Spleen (tissue), 11 donors: ENCODE results near the gene CRK. TPM values are rescaled to one million over a fixed set of nuclear protein-coding genes. Genes with fewer than 3 reads are reported as not detected.
A peak's percentile ranks its signal among the peaks of the same experiment; 100 is the strongest.

ENCODE experiments used
- DNase-seq: peaks from one replicate; pipeline ENCODE4 v3.0.0-alpha.2; 2020
- H3K27ac ChIP-seq, 8 donors: fragments of 200-600 bp; sonication (generic) in 7 of 8; 1 replicate in 4 of 8; 2 replicates in 4 of 8; pipeline versions ENCODE4 v1.5.0 to v1.8.0; 2016 to 2021; ENCODE audit warnings: inconsistent platforms in 4 of 8, mild to moderate bottlenecking in 4 of 8, moderate library complexity in 1 of 8
- H3K27me3 ChIP-seq, 7 donors: fragments of 200-600 bp; sonication (generic) in 6 of 7; replicated peaks in 1 of 7; 1 replicate in 4 of 7; 2 replicates in 3 of 7; pipeline versions ENCODE4 v1.5.0 to v1.8.0; 2016 to 2021; ENCODE audit warnings: inconsistent platforms in 3 of 7, mild to moderate bottlenecking in 1 of 7
- H3K36me3 ChIP-seq, 6 donors: fragments of 200-600 bp; sonication (generic) in 5 of 6; 1 replicate in 4 of 6; 2 replicates in 2 of 6; pipeline versions ENCODE4 v1.5.0 to v1.8.0; 2016 to 2021; ENCODE audit warnings: inconsistent platforms in 2 of 6
- H3K4me1 ChIP-seq, 6 donors: fragments of 200-600 bp; sonication (generic) in 5 of 6; 1 replicate in 3 of 6; 2 replicates in 3 of 6; pipeline versions ENCODE4 v1.5.0 to v1.8.0; 2016 to 2021; ENCODE audit warnings: inconsistent platforms in 3 of 6
- H3K4me3 ChIP-seq, 8 donors: fragments of 200-600 bp; sonication (generic) in 7 of 8; 1 replicate in 4 of 8; 2 replicates in 4 of 8; pipeline versions ENCODE4 v1.5.0 to v1.8.0; 2016 to 2021; ENCODE audit warnings: inconsistent platforms in 4 of 8, mild to moderate bottlenecking in 4 of 8, moderate library complexity in 2 of 8
- H3K9me3 ChIP-seq, 8 donors: fragments of 200-600 bp; sonication (generic) in 7 of 8; 1 replicate in 4 of 8; 2 replicates in 4 of 8; pipeline versions ENCODE4 v1.5.0 to v1.8.0; 2016 to 2021; ENCODE audit warnings: inconsistent platforms in 4 of 8
- CTCF ChIP-seq, 11 experiments: fragments of 200-600 bp in 7 of 11; fragments of 450-650 bp in 4 of 11; sonication (generic) in 4 of 11; IDR thresholded peaks in 8 of 11; conservative IDR thresholded peaks in 3 of 11; 1 replicate in 7 of 11; 2 replicates in 4 of 11; pipeline versions ENCODE4 v1.4.0 to v1.8.0; 2016 to 2021; ENCODE audit warnings: antibody characterized with exemption in 11 of 11, inconsistent platforms in 4 of 11, mild to moderate bottlenecking in 1 of 11
- POLR2A ChIP-seq, 3 donors: fragments of 450-650 bp; IDR thresholded peaks; one replicate each; pipeline ENCODE4 v1.5.1; 2017; ENCODE audit warnings: antibody characterized with exemption in 3 of 3, mild to moderate bottlenecking in 1 of 3
- POLR2AphosphoS5 ChIP-seq, 3 donors: sonication (generic); formaldehyde crosslinking; IDR thresholded peaks; one replicate each; pipeline ENCODE4 v1.5.1; 2017; ENCODE audit warnings: antibody characterized with exemption in 3 of 3
- WGBS, 5 donors: extraction: QIAGEN DNeasy Blood & Tissue Kit in 3 of 5; methylation state at CpG; one replicate each; pipeline versions ENCODE4 v1.1.5 to v1.1.7; 2013 to 2018; 5-methylcytosine and 5-hydroxymethylcytosine counted together
- intact Hi-C: fragments of 100-400 bp; cut with DNase I; formaldehyde crosslinking; loops from one replicate; pipeline ENCODE4 v1.15.0; 2023; ENCODE audit warnings: low total_unique reads
- polyA plus RNA-seq, 3 donors: library from polyadenylated mRNA; stranded (reverse); fragments of 200-250 nt; gene quantifications; one replicate each; pipeline ENCODE4 v1.2.1, GENCODE V29; 2013
- total RNA-seq, 7 donors: library from RNA; depleted of rRNA in 3 of 7; stranded (reverse); fragments of >200 nt in 3 of 7; fragmentation: NEBNext Ultra II Directional in 4 of 7; extraction: Animal tissue kit (Norgen Biotek cat#: 25700) in 4 of 7; gene quantifications; one replicate each; pipeline versions ENCODE4 v1.1.0 to v1.2.1, GENCODE V29; 2016 to 2021
- donor health status: healthy with polysubstance abuse.
- donor health status: DM: no; HTN: no; CAD: no; lungs with moderate emphysema.
- donor health status: DM: no; HTN: no; CAD: no.
- donor health status: Bipolar disorder and iron deficiency.
- donor health status: healthy.
- donor health status: DM: no; HTN: no; CAD: no.
- donor health status: DM: yes; HTN: yes; CAD: no.

CRK gene
- total and polyA plus RNA-seq, 10 donors: 11.7 to 54.6 (median 43.4) TPM

GRCh38 chr17:1493291-1493980 is 37.4 kb upstream of the CRK start:
- Histone ChIP-seq H3K4me3 (no peak overlapping the region), H3K27ac (peak overlapping the region in 6 of 8 donors; percentile 32 to 96 (median 92)), H3K27me3 (peaks cover 0 to 17% (median 0%) of the 10 kb centered on the region in 7 donors), H3K4me1 (peaks cover 31 to 53% (median 44%) of the 10 kb centered on the region in 6 donors), H3K9me3 (no peaks in the 10 kb centered on the region), H3K36me3 (peaks cover 0 to 43% (median 32%) of the 10 kb centered on the region in 6 donors)
- intact Hi-C loops: no loop called here
- 35 to 44% (median 39%) methylated on average over 21 to 23 of the region's 23 CpGs for WGBS, 5 donors
- TF ChIP-seq CTCF (IDR thresholded peaks at IDR 0.05 in 8 of 11, conservative IDR thresholded peaks at IDR 0.05 in 3 of 11): no peak
- TF ChIP-seq POLR2AphosphoS5 (IDR thresholded peaks at IDR 0.05): peak; percentile 41 to 62 (median 43)
- no peak for DNase-seq

- peaks cover 0 to 34% (median 24%) of the 10 kb centered on the region in 6 donors for H3K36me3 ChIP-seq
- peaks cover 35 to 62% (median 53%) of the 10 kb centered on the region in 6 donors for H3K4me1 ChIP-seq
- H3K27me3 ChIP-seq: peaks cover 0 to 25% (median 0%) of the 10 kb centered on the region in 7 donors
- peak within 1 kb of the TSS; percentile 33 to 96 (median 80) for H3K27ac ChIP-seq
- DNase-seq: peak; percentile 84
- WGBS, 5 donors: 52 to 60% (median 56%) methylated on average over 24 to 35 of the region's 35 CpGs
- peak in 2 of 3 donors; percentile 4 to 53 for TF ChIP-seq POLR2AphosphoS5 (IDR thresholded peaks at IDR 0.05)
- no peak for TF ChIP-seq POLR2A (IDR thresholded peaks at IDR 0.05)
- no peak for TF ChIP-seq CTCF (IDR thresholded peaks at IDR 0.05 in 8 of 11, conservative IDR thresholded peaks at IDR 0.05 in 3 of 11)
- peak within 1 kb of the TSS; percentile 24 to 86 (median 52) for H3K4me3 ChIP-seq
- H3K9me3 ChIP-seq: no peaks in the 10 kb centered on the region
- intact Hi-C loops: no loop called here
Observed at GRCh38 chr17:1492249-1493206, 36.5 kb upstream of the CRK start, which contains the start of gene MYO1C. MYO1C (minus strand) TSS chr17:1492686; CDS start chr17:1492487, 199 bp downstream.

GRCh38 chr17:1491443-1492248 is 35.6 kb upstream of the CRK start:
- H3K4me1 ChIP-seq: peaks cover 44 to 71% (median 61%) of the 10 kb centered on the region in 6 donors
- peak overlapping the region; percentile 47 to 86 (median 67) for H3K4me3 ChIP-seq
- intact Hi-C loops: no loop called here
- WGBS, 5 donors: 2 to 8% (median 3%) methylated on average over 26 to 94 of the region's 94 CpGs
- DNase-seq: peak; percentile 92
- H3K9me3 ChIP-seq: no peaks in the 10 kb centered on the region
- no peak for TF ChIP-seq POLR2A (IDR thresholded peaks at IDR 0.05)
- TF ChIP-seq POLR2AphosphoS5 (IDR thresholded peaks at IDR 0.05): peak in 2 of 3 donors; percentile 36 to 37
- H3K27ac ChIP-seq: peak overlapping the region; percentile 78 to 96 (median 90)
- H3K36me3 ChIP-seq: peaks cover 0 to 25% (median 15%) of the 10 kb centered on the region in 6 donors
- H3K27me3 ChIP-seq: peaks cover 0 to 33% (median 0%) of the 10 kb centered on the region in 7 donors
